Activated CD4-positive, CD25-positive, alpha-beta regulatory T cell treated with anti-CD3 and anti-CD28 coated beads, Interleukin-2, amount 50 U/mL, for 72 hours (primary cell): ENCODE data around the gene DTL.

Source experiments
- DNase-seq: peaks from one replicate; pipeline ENCODE4 v3.0.0; 2021

Gene DTL

GRCh38 chr1:212129781-212130180, 94.2 kb downstream of the DTL start:
- DNase-seq = no peak

- DNase-seq = no peak
Observed at GRCh38 chr1:212132025-212132424, 96.5 kb downstream of the DTL start.

GRCh38 chr1:212133319-212133718, 97.8 kb downstream of the DTL start:
- no peak for DNase-seq

GRCh38 chr1:212135166-212135565, 99.6 kb downstream of the DTL start:
- DNase-seq = no peak

GRCh38 chr1:212137854-212138253, 102.3 kb downstream of the DTL start:
- DNase-seq = no peak

GRCh38 chr1:212138457-212138856, 102.9 kb downstream of the DTL start:
- no peak for DNase-seq

GRCh38 chr1:212139526-212140135, 104.1 kb downstream of the DTL start:
- DNase-seq = no peak

GRCh38 chr1:212141404-212141803, 105.9 kb downstream of the DTL start:
- no peak for DNase-seq

GRCh38 chr1:212142883-212143530, 107.5 kb downstream of the DTL start:
- no peak for DNase-seq

- no peak for DNase-seq
Observed at GRCh38 chr1:212147581-212148033, 112.1 kb downstream of the DTL start.

- no peak for DNase-seq
Observed at GRCh38 chr1:212149566-212149965, 114.0 kb downstream of the DTL start.

- DNase-seq = no peak
Observed at GRCh38 chr1:212152308-212152693, 116.8 kb downstream of the DTL start.

- DNase-seq = no peak
Observed at GRCh38 chr1:212152869-212153268, 117.3 kb downstream of the DTL start.

- no peak for DNase-seq
Observed at GRCh38 chr1:212153635-212154034, 118.1 kb downstream of the DTL start.
